HepG2 (cell line): Measurements from ENCODE around the gene GPRC5B. TPM values are rescaled to one million over a fixed set of nuclear protein-coding genes. Genes with fewer than 3 reads are reported as not detected.

Source experiments
- FOSL1 ChIP-seq: sonication (generic); formaldehyde crosslinking; IDR thresholded peaks from 2 replicates; pipeline ENCODE4 v1.9.0; 2021; ENCODE audit warnings: missing genetic modification reagents, borderline replicate concordance
- GABPB1 ChIP-seq: IDR thresholded peaks from 2 replicates; pipeline ENCODE4 v1.6.1; 2016; ENCODE audit warnings: mild to moderate bottlenecking, missing genetic modification reagents, moderate library complexity, missing compliant biosample characterization
- GATAD2A ChIP-seq: IDR thresholded peaks from 2 replicates; pipeline ENCODE4 v1.6.1; 2016
- GTF2F1 ChIP-seq: fragments of 150-350 bp; IDR thresholded peaks from 2 replicates; pipeline ENCODE4 v1.6.1; 2014; ENCODE audit warnings: low read length
- IRF2 ChIP-seq: IDR thresholded peaks from 2 replicates; pipeline ENCODE4 v1.6.1; 2018; ENCODE audit warnings: missing genetic modification reagents, missing compliant biosample characterization
- JUND ChIP-seq: sonication (generic); formaldehyde crosslinking; IDR thresholded peaks from 2 replicates; pipeline ENCODE4 v1.8.0; 2022; ENCODE audit warnings: mild to moderate bottlenecking, missing genetic modification reagents
- KDM3A ChIP-seq: IDR thresholded peaks from 2 replicates; pipeline ENCODE4 v1.6.1; 2018; ENCODE audit warnings: low read depth, missing compliant biosample characterization
- KLF6 ChIP-seq: IDR thresholded peaks from 2 replicates; pipeline ENCODE4 v1.8.0; 2016; ENCODE audit warnings: missing biosample characterization, missing genetic modification reagents
- KMT2A ChIP-seq: sonication (generic); formaldehyde crosslinking; IDR thresholded peaks from 2 replicates; pipeline ENCODE4 v1.4.0; 2020; ENCODE audit warnings: missing genetic modification reagents
- MIER2 ChIP-seq: IDR thresholded peaks from 2 replicates; pipeline ENCODE4 v1.6.1; 2016; ENCODE audit warnings: missing biosample characterization, missing genetic modification reagents
- REXO4 ChIP-seq: sonication (generic); formaldehyde crosslinking; IDR thresholded peaks from 2 replicates; pipeline ENCODE4 v1.8.0; 2022; ENCODE audit warnings: missing genetic modification reagents, mild to moderate bottlenecking, borderline replicate concordance
- RNF2 ChIP-seq: fragments of 450-650 bp; conservative IDR thresholded peaks from 2 replicates; pipeline ENCODE4 v1.6.1; 2016; ENCODE audit warnings: low read depth
- STAG1 ChIP-seq: sonication (generic); formaldehyde crosslinking; IDR thresholded peaks from 2 replicates; pipeline ENCODE4 v1.4.0; 2020; ENCODE audit warnings: missing genetic modification reagents
- TBX2 ChIP-seq: sonication (generic); formaldehyde crosslinking; IDR thresholded peaks from 2 replicates; pipeline ENCODE4 v1.5.0; 2020; ENCODE audit warnings: missing genetic modification reagents, mild to moderate bottlenecking, borderline replicate concordance
- ZNF136 ChIP-seq: sonication (generic); formaldehyde crosslinking; IDR thresholded peaks from 2 replicates; pipeline ENCODE4 v1.8.1; 2022; ENCODE audit warnings: low read depth, mild to moderate bottlenecking, moderate library complexity, missing genetic modification reagents
- ZNF225 ChIP-seq: sonication (generic); formaldehyde crosslinking; IDR thresholded peaks from 2 replicates; pipeline ENCODE4 v1.4.0; 2020; ENCODE audit warnings: mild to moderate bottlenecking, missing genetic modification reagents
- ZNF510 ChIP-seq: sonication (generic); formaldehyde crosslinking; IDR thresholded peaks from 2 replicates; pipeline ENCODE4 v1.4.0; 2020; ENCODE audit warnings: low read depth, mild to moderate bottlenecking, missing genetic modification reagents
- ZNF530 ChIP-seq: sonication (generic); formaldehyde crosslinking; IDR thresholded peaks from 2 replicates; pipeline ENCODE4 v1.5.0; 2020; ENCODE audit warnings: low read depth, mild to moderate bottlenecking, missing genetic modification reagents
- ZNF598 ChIP-seq: sonication (generic); formaldehyde crosslinking; IDR thresholded peaks from 2 replicates; pipeline ENCODE4 v1.5.1; 2020; ENCODE audit warnings: mild to moderate bottlenecking, missing genetic modification reagents, borderline replicate concordance
- ZNF816 ChIP-seq: sonication (generic); formaldehyde crosslinking; IDR thresholded peaks from 2 replicates; pipeline ENCODE4 v1.8.0; 2022; ENCODE audit warnings: missing genetic modification reagents, mild to moderate bottlenecking, borderline replicate concordance
- polyA plus RNA-seq, 8 experiments: library from polyadenylated mRNA; depleted of rRNA in 3 of 8; stranded (reverse) in 7 of 8; unstranded in 1 of 8; fragments of >200 nt; fragmentation: Illumina TruSeq in 4 of 8; extraction: Trizol in 4 of 8; gene quantifications; 2 replicates each; pipeline versions ENCODE4 v1.2.1 to v1.2.3, GENCODE V29; 2011 to 2016; ENCODE audit warnings: low read depth in 4 of 8, missing spikeins in 1 of 8, mixed read lengths in 1 of 8; ENCODE audit not compliant: insufficient read depth in 1 of 8
- total RNA-seq, 5 experiments: library from RNA; depleted of rRNA; stranded (reverse); fragments of >200 nt; fragmentation: Illumina TruSeq; extraction: Trizol; gene quantifications; 2 replicates each; pipeline ENCODE4 v1.2.3, GENCODE V29; 2016; ENCODE audit warnings: low read depth in 1 of 5
- TF ChIP-seq, protein P1 (sequence below): sonication (generic); formaldehyde crosslinking; IDR thresholded peaks from 2 replicates; pipeline ENCODE4 v1.5.1; 2020; ENCODE audit warnings: missing genetic modification reagents, mild to moderate bottlenecking, borderline replicate concordance
- TF ChIP-seq, protein P2 (sequence below): IDR thresholded peaks from 2 replicates; pipeline ENCODE4 v1.6.1; 2016; ENCODE audit warnings: low read depth
- TF ChIP-seq, protein P3 (sequence below): sonication (generic); formaldehyde crosslinking; IDR thresholded peaks from 2 replicates; pipeline ENCODE4 v1.5.1; 2020; ENCODE audit warnings: missing genetic modification reagents, mild to moderate bottlenecking, borderline replicate concordance

Gene GPRC5B
- total and polyA plus RNA-seq, 2 of the 13 experiments (the other 11 are each of a cell fraction or from before 2014, with no cell fraction given) = 0.46 to 0.53 TPM

DNA sequence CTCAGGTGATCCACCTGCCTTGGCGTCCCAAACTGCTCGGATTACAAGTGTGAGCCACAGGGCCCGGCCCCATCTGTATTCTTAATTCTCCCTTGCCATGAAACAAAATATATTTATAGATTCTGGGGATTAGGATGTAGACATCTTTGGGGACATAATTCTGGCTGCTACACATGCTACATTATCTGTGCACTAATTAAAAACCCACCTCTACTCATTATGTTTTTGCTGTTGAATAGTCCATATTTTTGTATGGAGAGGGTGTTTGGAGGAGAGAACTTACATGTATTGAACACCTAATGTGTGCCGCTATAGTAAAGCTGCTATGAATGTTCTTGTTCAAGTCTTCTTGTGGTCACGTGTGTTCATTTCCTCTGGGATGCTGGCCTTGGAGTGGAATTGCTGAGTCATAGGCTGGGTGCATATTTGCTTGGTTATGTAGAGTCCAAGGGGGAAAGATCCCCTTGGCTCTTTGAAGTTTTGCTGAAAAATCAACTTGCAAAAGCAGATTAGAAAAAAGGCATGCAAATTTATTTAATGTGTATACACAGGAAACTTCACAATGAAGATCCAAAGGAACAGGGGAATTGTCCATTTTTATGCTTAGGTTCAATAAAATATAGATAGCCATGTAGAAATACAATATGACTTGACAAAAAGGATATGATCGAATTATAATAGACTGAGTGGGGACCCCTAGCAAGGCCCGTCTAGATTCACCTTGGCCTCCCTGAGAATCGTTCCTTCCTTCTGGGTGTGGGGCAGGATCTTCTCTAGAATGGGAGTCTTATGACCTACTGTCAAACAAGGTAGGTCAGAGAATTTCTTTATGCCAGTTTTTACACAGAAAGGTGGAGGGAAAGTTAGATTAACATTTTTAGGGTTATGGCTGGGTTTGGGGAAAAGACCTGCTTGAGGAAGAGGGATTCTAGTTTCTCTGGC, 42.1 kb upstream of the GPRC5B start (continued):
- TF ChIP-seq, protein P1, sequence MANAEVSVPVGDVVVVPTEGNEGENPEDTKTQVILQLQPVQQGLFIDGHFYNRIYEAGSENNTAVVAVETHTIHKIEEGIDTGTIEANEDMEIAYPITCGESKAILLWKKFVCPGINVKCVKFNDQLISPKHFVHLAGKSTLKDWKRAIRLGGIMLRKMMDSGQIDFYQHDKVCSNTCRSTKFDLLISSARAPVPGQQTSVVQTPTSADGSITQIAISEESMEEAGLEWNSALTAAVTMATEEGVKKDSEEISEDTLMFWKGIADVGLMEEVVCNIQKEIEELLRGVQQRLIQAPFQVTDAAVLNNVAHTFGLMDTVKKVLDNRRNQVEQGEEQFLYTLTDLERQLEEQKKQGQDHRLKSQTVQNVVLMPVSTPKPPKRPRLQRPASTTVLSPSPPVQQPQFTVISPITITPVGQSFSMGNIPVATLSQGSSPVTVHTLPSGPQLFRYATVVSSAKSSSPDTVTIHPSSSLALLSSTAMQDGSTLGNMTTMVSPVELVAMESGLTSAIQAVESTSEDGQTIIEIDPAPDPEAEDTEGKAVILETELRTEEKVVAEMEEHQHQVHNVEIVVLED (CRISPR knock-in tag) = peak; percentile 32; the same call in 1 of the 2 replicates
- no peak for TF ChIP-seq GTF2F1
- TF ChIP-seq KLF6 = peak; percentile 48; the same call in 1 of the 2 replicates
- TF ChIP-seq ZNF225 = no peak
- TF ChIP-seq STAG1 = no peak
- no peak for TF ChIP-seq REXO4 (CRISPR knock-in tag)
- peak; percentile 88 for TF ChIP-seq JUND (CRISPR knock-in tag)
- peak; percentile 53; the same call in 1 of the 2 replicates for TF ChIP-seq TBX2 (CRISPR knock-in tag)
- TF ChIP-seq ZNF136 (CRISPR knock-in tag) = 0 out of 2 replicates have a peak, but pooled peaks have one; percentile 61
- peak; percentile 85 for TF ChIP-seq GATAD2A
- 0 out of 2 replicates have a peak, but pooled peaks have one; percentile 8 for TF ChIP-seq KDM3A (CRISPR knock-in tag)
- TF ChIP-seq FOSL1 (CRISPR knock-in tag) = peak; percentile 92
- TF ChIP-seq, protein P2, sequence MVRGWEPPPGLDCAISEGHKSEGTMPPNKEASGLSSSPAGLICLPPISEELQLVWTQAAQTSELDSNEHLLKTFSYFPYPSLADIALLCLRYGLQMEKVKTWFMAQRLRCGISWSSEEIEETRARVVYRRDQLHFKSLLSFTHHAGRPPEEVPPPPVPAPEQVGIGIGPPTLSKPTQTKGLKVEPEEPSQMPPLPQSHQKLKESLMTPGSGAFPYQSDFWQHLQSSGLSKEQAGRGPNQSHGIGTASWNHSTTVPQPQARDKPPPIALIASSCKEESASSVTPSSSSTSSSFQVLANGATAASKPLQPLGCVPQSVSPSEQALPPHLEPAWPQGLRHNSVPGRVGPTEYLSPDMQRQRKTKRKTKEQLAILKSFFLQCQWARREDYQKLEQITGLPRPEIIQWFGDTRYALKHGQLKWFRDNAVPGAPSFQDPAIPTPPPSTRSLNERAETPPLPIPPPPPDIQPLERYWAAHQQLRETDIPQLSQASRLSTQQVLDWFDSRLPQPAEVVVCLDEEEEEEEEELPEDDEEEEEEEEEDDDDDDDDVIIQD (CRISPR knock-in tag) = peak; percentile 87; the same call in 1 of the 2 replicates
- TF ChIP-seq IRF2 = peak; percentile 40; the same call in 1 of the 2 replicates
- TF ChIP-seq MIER2 (CRISPR knock-in tag) = peak; percentile 61; the same call in 1 of the 2 replicates
- no peak; the same call in 1 of the 2 replicates for TF ChIP-seq GABPB1
- TF ChIP-seq KMT2A = no peak
- 0 out of 2 replicates have a peak, but pooled peaks have one; percentile 40 for TF ChIP-seq ZNF816 (CRISPR knock-in tag)
- TF ChIP-seq ZNF598 = no peak
- 0 out of 2 replicates have a peak, but pooled peaks have one; percentile 35 for TF ChIP-seq RNF2
- no peak for TF ChIP-seq ZNF530
- TF ChIP-seq, protein P3, sequence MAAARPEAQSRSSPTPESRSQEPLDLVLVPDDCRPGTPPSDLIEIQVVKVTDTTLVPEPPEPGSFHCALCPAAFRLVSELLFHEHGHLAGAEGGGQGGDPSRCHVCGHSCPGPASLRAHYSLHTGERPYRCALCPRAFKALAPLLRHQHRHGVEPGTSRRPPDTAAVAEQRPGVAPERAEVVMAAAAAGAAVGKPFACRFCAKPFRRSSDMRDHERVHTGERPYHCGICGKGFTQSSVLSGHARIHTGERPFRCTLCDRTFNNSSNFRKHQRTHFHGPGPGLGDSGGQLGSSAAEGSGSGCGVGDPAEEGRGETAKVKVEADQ (CRISPR knock-in tag) = peak; percentile 57; the same call in 1 of the 2 replicates
- no peak for TF ChIP-seq ZNF510 (CRISPR knock-in tag)
